Activated CD4-positive, alpha-beta T cell treated with anti-CD3 and anti-CD28 coated beads, Interleukin-2, Interleukin-6, amounts not matched to agents 100 ng/mL and 50 ng/mL, durations not matched to agents 16 hours and 8 hours (primary cell): ENCODE results near the gene GRK4.
A peak's percentile ranks its signal among the peaks of the same experiment; 100 is the strongest.
"Not testable (repeated sequence)": the region's sequence is repeated elsewhere in the genome, so short reads cannot be mapped to it uniquely, and the experiment has no call there.

Experiments
- DNase-seq: peaks from one replicate; pipeline ENCODE4 v3.0.0-alpha.2; 2020

GRK4 gene

GRCh38 chr4:2963175-2963965 lies at the start of gene GRK4, which contains the start of gene NOP14:
TSS of gene GRK4 (plus strand) at chr4:2963571. CDS start at chr4:2964071, 500 bp downstream.
TSS of gene NOP14 (minus strand) at chr4:2963406. CDS start at chr4:2963319, 87 bp downstream.
- DNase-seq, result peak; percentile 99

DNA sequence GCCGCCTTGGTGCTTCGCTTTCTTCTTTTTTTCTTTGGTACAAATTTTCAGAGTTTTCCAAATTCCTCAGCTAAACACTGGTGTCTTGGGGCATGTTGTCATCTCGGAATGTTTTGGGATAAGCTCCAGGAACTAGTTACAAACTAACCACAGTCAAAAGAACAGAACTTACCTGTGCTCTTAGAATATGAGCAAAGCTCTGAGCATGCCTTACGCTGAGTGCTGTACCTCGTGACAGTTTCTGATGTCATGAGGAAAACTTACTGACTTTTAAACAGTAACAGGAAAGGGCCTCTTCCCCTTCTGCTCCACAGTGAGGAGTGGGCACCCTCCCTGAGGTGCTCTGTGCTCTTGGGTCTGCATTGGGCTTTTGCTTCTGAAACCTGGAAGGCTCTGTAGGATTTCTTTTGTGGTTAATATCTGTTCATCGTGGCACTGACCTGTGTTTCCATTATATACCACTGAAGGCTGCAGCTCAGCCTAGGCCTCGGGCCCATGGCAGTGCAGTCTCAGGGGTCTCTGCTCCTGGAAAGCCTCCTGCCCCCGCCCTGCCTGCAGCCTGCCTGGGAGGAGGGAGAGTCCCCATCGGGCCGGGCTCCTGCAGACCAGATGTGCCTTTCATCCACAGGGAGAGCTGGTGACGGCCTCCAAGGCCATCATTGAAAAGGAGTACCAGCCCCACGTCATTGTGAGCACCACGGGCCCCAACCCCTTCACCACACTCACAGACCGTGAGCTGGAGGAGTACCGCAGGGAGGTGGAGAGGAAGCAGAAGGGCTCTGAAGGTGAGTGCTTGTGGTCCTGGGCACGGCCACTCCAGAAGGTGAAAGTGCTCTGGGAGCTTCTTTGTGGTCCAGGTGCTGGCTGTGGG lies 48.9 kb upstream of the GRK4 start:
- DNase-seq, result peak; percentile 37

GRCh38 chr4:2915789-2916188 lies 47.6 kb upstream of the GRK4 start:
- no peak for DNase-seq

GRCh38 chr4:2916696-2917095 lies 46.7 kb upstream of the GRK4 start:
- not testable (repeated sequence) for DNase-seq

GRCh38 chr4:2918300-2918699 lies 45.1 kb upstream of the GRK4 start:
- not testable (repeated sequence) for DNase-seq

DNA sequence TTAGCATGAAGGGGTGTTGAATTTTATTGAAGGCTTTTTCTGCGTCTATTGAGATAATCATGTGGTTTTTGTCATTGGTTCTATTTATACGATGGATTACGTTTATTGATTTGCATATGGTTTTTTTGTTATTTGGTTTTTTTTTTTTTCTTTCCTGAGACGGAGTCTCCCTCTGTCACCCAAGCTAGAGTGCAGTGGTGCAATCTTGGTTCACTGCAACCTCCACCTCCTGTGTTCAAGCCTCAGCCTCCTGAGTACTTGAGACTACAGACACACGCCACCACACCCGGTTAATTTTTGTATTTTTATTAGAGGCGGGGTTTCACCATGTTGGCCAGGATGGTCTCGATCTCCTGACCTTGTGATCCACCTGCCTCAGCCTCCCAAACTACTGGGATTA lies 44.7 kb upstream of the GRK4 start:
- not testable (repeated sequence) for DNase-seq

- DNase-seq, result not testable (repeated sequence)
These were observed 40.8 kb upstream of the GRK4 start for GRCh38 chr4:2922453-2923101.

GRCh38 chr4:2923141-2923551 lies 40.2 kb upstream of the GRK4 start:
- DNase-seq, result no peak

- no peak for DNase-seq
These were observed 39.6 kb upstream of the GRK4 start for GRCh38 chr4:2923668-2924173.

DNA sequence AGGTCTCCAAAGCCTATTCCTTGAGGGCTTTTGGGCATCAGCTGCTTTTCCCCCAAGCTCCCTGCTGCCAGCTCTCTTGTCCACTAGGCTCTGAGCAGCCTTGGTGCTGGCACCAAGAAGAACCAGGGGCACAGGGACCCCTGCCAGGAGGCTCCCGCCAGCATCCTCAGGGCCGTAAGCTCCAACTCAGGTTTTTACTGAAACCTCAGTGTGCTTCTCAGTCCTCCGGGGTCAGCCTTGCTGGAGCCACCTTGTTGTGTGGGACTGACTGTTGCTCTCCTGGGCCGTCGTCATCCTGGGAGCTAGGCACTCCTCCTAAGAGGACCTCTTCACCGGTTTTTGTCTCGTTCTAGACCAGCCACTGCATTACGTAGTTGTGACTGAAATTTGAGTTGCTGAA lies 39.1 kb upstream of the GRK4 start:
- DNase-seq, result no peak

GRCh38 chr4:2924765-2925301 lies 38.5 kb upstream of the GRK4 start:
- DNase-seq, result no peak

GRCh38 chr4:2925496-2925895 lies 37.9 kb upstream of the GRK4 start:
- no peak for DNase-seq

- no peak for DNase-seq
These were observed 37.2 kb upstream of the GRK4 start for GRCh38 chr4:2925931-2926860.

DNA sequence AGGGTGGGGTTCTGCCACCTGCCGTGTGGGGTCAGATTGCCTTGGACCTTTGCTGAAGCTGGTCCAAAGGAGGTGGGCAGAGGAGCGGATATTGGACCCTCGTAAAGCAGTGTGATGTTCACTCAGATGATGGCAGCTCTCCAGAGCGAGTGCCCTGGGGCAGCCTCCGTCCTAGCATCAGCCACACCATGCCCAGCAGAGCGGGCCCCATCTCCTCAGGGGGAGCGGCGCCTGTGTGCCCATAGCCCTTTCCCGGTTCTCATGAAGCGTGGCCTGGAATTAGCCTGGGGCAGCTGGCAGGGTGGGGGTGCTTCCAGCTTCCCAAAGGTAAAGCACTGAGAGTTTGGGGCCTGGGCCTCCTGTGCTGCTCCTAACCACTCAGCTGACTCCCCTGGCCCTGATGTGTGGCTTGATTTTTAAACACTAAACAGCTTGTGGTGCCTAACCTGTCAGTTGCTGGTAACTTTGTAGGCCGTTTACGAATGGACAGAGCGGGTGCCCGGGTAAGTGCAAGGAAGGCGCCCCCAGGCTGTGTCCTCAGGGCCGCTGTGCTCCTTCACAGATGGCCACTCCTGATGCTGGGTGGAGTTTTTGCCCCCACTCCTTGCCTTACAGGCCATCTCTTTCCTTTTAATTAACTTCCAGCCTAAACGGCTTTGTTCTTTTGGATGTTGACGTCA lies 36.2 kb upstream of the GRK4 start:
- no peak for DNase-seq

DNA sequence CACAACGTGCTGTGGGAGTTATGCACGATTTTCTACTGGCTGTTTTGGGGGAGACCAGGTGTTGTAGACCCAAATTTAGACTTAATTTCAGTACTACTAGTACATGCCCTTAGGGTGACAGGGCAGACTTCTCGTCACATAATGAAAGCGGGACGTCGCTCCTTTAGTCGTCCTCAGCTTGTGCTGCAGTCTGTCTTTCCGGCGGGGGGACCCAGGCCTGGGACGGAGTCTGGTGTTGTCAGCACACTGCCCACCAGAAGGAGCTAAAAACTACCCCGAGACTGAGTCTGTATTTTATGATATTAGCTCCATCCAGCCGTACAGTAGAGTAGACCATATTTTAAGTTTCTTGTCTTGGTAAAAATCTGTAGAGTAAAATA lies 35.7 kb upstream of the GRK4 start:
- no peak for DNase-seq

GRCh38 chr4:2928242-2929176 lies 34.9 kb upstream of the GRK4 start:
- DNase-seq, result no peak

DNA sequence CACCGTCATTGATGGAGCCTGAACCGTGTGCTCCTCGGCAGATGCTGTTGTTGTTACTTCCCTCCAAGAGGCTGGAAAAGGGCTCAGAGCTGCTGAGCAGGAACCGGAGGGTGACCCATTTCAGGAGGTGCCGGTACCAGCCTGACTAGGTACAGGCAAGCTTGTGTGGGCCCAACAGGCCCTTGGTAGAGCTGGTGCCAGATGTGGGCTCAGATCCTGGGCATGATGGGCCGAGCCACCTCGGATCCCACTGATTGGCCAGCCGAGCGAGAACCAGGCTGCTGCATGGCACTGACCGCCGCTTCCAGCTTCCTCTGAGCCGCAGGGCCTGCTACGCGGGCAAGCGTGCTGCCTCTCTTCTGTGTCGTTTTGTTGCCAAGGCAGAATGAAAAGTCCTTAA lies 33.9 kb upstream of the GRK4 start:
- no peak for DNase-seq

- no peak for DNase-seq
These were observed 33.1 kb upstream of the GRK4 start for GRCh38 chr4:2930135-2930757.

- no peak for DNase-seq
These were observed 32.4 kb upstream of the GRK4 start for GRCh38 chr4:2930758-2931511.
